ENCODE results near the gene HDGF.

HDGF gene

DNA sequence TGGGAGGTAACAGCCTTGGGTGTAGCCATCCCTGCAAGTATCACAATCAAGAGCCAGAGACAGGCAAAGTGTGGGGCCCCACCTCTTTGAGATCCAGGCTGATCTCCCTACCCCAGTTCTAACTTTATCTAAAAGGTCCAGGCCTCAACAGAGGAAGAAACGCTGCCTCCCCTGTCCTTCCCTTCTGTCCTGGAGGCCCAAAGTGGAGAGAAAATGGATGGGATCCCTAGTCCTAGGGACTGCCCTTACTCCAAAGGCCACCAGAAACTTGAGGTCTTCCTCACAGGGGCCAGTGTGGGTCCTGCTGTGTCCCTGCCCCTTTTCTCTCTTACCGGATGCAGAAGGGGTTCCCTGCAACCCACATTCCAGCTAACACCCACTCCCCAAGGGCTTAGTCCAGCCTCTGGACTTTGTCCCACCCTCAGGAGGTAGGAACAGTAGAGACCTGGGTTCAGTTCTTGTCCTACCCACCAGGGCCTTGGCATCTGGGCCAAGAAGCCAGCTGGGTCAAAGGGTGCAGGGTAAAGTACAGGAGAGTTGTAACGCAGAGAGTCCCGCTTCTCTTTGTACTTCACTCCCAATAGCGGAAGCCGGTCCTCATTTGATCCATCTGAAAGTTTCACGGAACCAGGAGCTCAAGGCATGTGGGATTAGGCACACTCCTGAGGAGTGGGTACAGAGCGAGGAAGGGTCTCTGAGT lies 1.9 kb downstream of the HDGF start:
- peak overlapping the region; percentile 100 for H3K27ac ChIP-seq
- TF ChIP-seq ZFX (IDR thresholded peaks at IDR 0.05), result no peak
- TF ChIP-seq, protein P1, sequence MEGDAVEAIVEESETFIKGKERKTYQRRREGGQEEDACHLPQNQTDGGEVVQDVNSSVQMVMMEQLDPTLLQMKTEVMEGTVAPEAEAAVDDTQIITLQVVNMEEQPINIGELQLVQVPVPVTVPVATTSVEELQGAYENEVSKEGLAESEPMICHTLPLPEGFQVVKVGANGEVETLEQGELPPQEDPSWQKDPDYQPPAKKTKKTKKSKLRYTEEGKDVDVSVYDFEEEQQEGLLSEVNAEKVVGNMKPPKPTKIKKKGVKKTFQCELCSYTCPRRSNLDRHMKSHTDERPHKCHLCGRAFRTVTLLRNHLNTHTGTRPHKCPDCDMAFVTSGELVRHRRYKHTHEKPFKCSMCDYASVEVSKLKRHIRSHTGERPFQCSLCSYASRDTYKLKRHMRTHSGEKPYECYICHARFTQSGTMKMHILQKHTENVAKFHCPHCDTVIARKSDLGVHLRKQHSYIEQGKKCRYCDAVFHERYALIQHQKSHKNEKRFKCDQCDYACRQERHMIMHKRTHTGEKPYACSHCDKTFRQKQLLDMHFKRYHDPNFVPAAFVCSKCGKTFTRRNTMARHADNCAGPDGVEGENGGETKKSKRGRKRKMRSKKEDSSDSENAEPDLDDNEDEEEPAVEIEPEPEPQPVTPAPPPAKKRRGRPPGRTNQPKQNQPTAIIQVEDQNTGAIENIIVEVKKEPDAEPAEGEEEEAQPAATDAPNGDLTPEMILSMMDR (conservative IDR thresholded peaks at IDR 0.05), result no peak

DNA sequence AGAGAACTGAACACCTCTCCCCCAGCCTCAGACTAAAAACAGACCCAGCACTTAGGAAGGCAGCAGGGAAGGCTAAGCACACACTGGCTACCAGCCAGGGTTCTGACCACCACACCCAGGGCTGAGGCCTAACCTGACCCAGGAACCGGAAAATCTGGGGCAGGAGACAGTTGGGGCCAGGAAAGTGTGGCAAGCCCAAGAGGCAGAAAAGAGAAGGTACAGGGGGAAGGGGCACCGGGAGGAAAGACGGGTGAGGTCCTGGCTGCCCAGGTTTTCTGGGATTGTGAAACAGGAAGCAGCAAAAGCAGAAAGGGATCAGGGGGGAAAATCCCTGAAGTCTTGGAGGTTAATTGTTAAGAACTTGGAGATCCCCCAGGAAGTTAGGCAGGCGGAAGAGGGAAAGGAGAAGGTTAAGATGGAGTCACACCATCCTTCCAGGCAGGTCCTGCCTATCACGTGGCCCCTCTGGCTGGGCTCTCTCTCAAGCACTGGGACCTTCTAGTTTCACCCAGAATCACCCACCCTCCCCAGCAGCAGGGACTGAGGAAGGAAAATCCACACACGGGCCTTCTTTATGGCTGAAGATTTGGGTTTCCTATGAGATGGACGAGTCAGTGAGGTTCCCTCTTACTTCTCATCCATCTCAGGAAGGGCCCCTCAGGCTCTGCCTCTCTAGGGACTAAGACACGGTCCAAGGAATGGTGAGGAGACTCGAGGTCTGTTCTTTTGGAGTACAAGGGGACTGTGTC lies 2.6 kb downstream of the HDGF start:
- H3K27ac ChIP-seq, result peak overlapping the region; percentile 100
- TF ChIP-seq ZFX (IDR thresholded peaks at IDR 0.05), result peak; percentile 25; the same call in 1 of the 2 replicates
- TF ChIP-seq, protein P1 (conservative IDR thresholded peaks at IDR 0.05), result no peak

DNA sequence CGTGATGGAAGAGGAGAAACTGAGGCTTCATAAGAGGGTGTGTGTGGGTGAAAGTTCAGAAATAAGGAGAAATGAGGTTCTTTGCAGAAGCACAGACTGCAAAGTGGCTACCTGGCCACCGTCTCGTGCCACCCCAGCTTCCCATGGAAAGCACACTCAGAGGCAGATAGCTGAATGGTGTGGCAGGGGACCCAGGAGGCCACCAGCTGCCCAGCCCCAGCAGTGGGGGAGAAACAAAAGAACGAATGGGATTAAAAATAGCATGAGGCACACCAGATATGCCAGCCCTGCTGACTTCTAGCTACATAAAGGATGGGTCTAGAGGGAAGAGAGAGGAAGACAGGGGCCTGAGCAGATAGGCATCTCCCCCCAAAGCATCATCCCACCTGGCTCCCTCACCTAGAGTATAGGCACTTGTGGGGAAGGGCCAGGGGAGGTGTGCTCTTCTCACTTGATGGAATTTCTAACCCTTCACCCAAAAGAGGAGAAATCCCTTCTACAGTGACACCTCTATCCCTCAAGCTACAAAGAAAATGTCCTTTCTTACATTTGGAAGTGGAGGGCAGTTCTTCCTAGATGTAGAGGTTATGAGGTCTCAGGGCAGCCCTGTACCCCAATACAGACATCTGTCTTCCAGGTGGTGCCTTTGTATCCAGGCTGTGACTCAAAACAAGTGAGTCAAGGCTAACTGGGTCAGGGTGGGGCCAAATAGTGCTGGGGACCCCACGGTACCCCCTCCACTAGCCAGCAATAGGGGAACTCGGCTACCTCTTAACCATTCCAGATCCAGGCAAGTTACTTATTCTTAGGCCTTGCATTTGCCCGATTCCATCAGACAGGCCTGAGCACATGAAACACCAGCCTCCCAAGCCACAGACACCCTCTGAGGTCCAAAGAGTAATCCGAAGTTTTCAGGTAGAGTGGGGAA lies 3.5 kb downstream of the HDGF start:
- peak overlapping the region; percentile 100 for H3K27ac ChIP-seq
- no peak for TF ChIP-seq ZFX (IDR thresholded peaks at IDR 0.05)
- TF ChIP-seq, protein P1 (conservative IDR thresholded peaks at IDR 0.05), result no peak

DNA sequence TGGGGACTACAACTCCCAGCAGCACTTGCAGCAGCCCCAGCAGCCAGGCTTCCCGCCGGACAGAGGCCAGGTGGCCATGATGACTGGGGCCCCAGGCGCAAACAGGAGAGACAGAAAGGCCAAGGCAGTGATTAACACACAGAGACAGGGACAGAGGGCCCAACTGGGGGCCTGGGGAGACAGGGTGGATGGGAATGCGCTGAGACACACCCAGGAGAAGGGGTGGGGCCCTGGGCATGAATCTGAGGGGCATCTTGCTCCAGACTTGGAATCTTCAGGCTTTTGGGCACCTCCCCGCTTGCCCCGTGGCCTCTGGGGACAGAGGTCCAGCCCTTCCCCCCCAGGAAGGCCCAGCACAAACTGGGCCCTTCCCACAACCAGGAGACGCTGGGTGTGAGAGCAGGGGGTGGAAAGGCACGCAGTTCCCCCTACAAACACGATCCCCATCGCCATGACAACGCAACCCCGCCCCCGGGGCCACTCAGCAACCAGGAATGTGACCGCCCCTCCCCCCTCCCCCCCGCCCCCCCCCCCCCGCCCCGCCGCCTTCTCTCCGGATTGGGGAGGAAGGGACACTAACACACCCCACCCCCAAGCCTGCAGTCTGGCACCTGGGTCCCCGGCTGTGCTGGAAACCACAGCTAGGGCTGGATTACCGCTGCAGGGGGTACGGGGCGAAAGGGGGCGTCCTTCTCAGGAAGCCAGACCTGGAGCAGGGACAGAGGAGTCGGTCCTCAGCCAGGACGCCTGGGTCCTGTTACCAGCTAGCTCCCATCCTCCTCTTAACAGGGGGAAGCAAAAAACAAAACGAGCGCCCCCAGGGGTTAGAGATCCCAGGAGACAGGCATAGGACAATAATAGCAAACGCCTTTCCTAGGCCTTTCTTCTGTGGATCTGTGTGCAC lies 4.5 kb downstream of the HDGF start:
- TF ChIP-seq, protein P1 (conservative IDR thresholded peaks at IDR 0.05), result no peak
- no peak for TF ChIP-seq ZFX (IDR thresholded peaks at IDR 0.05)
- H3K27ac ChIP-seq, result peak overlapping the region; percentile 100

DNA sequence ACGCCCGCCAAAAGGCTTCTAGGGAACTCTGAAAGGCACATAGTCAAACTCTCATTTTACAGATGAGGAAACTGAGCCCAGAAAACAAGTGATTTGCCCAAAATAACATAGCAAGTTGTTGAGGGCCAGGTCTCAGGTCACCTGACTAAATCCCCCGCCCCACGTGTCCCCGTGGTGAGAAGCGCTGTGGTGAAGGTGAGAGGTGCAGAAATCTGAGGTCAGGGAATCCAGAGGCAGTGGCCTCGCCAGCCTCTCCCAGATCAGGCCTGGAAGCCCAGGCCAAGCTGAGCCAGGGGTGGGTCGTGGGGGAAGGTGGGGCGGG lies 5.1 kb downstream of the HDGF start:
- TF ChIP-seq, protein P1 (conservative IDR thresholded peaks at IDR 0.05), result no peak
- TF ChIP-seq ZFX (IDR thresholded peaks at IDR 0.05), result no peak
- H3K27ac ChIP-seq, result peak overlapping the region; percentile 100

DNA sequence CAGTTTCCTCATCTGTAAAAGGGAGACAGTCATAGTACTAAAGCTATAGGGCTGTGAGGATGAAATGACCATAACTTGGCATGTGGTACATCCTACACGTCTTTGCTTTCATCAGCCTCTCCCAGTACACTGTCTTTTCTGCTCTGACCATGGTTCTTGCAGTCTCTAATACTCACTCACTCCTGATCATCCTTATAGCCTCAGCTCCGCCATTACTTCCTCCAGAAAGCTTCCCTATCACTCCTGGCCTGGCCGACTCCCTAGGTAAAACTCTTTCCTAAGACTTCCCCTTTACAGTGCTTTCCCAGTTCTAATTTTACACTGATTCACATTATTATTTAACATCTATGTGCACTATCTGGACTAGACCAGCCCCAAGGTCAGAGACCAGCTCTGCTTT lies 5.6 kb downstream of the HDGF start:
- H3K27ac ChIP-seq, result no peak overlapping the region; the same call in 1 of the 2 replicates
- TF ChIP-seq, protein P1 (conservative IDR thresholded peaks at IDR 0.05), result no peak
